Activated naive CD4-positive, alpha-beta T cell treated with anti-CD3 and anti-CD28 coated beads for 36 hours (primary cell): ENCODE results near the gene MBNL1. TPM values are rescaled to one million over a fixed set of nuclear protein-coding genes. Genes with fewer than 3 reads are reported as not detected.
A peak's percentile ranks its signal among the peaks of the same experiment; 100 is the strongest.

ENCODE experiments used
- CTCF ChIA-PET: fragments of 350-600 bp; sonication (Branson Sonifier 250); formaldehyde crosslinking; loops from one replicate; lab custom pipeline; 2021; ENCODE audit warnings: antibody characterized with exemption; lab: Charles Lee
- DNase-seq: peaks from one replicate; pipeline ENCODE4 v3.0.0-alpha.2; 2020
- H3K27ac Mint-ChIP-seq: one replicate; pipeline ENCODE4 v1.8.0; 2021; ENCODE audit warnings: mild to moderate bottlenecking, mixed read lengths
- H3K27me3 Mint-ChIP-seq: one replicate; pipeline ENCODE4 v1.8.0; 2021; ENCODE audit warnings: low read depth, mixed read lengths
- H3K36me3 Mint-ChIP-seq: one replicate; pipeline ENCODE4 v1.8.0; 2021; ENCODE audit warnings: low read depth, mixed read lengths
- H3K4me1 Mint-ChIP-seq: one replicate; pipeline ENCODE4 v1.8.0; 2021; ENCODE audit warnings: low read depth, mixed read lengths
- H3K4me3 Mint-ChIP-seq: one replicate; pipeline ENCODE4 v1.8.0; 2021; ENCODE audit warnings: mild to moderate bottlenecking, moderate library complexity, mixed read lengths
- H3K9me3 Mint-ChIP-seq: one replicate; pipeline ENCODE4 v1.8.0; 2021; ENCODE audit warnings: mixed read lengths
- intact Hi-C: fragments of 100-400 bp; cut with micrococcal nuclease; formaldehyde crosslinking; loops from one replicate; pipeline ENCODE4 v1.15.1; 2023
- total RNA-seq, 2 experiments: library from RNA; stranded (reverse); gene quantifications; one replicate each; pipeline ENCODE4 v1.2.3, GENCODE V29; 2021

Gene MBNL1
- total RNA-seq: 100 to 1,000 TPM; 387 to 391 TPM

DNA sequence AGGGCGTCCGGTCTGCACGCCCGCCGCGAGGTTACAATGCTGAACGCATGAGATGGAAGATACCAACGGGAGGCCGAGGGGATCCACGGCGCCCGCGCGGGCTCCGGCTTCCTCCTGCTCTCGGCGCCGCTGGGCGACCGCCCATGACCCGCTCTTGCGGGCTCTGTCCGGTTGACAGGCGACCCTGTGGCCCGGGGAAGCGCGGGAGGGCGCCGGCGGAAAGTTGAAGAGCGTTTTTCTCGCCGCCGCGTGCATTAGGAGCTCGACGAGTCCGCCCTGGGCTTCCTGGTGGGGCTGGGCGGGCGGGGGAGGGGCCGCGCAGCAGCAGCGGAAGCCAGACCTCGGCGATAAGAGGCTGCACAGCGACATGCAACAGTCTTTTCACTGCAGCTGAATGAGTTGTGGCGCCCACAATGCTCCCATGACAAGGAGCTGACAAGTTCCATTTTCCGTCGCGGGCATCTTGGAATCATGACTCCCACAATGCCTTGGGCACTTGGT, at the start of gene MBNL1:
TSS of gene MBNL1 (plus strand) at position 375 of the 501 bp plus-strand sequence. CDS start 31,265 bp downstream, outside the sequence.
- intact Hi-C loops: loop anchor here (1.0 to 5.0 kb wide), 5 partner anchors 10 to 1506 kb away; partner anchors contain the start of genes RAP2B and SIAH2
- CTCF ChIA-PET: interaction anchor here (1.1 to 3.0 kb wide), 5 partner anchors 24 to 85 kb away, joined by 4 to 16 read pairs (median 6); no protein-coding TSS in a partner anchor
- peak within 1 kb of the TSS; percentile 81 for H3K4me3 Mint-ChIP-seq
- DNase-seq: peak; percentile 91
- peak within 1 kb of the TSS; percentile 91 for H3K27ac Mint-ChIP-seq
- no peaks in the 10 kb centered on the region for H3K27me3 Mint-ChIP-seq
- no peaks in the 10 kb centered on the region for H3K9me3 Mint-ChIP-seq
- peaks cover 46% of the 10 kb centered on the region for H3K4me1 Mint-ChIP-seq
- H3K36me3 Mint-ChIP-seq: peaks cover 46% of the 10 kb centered on the region

DNA sequence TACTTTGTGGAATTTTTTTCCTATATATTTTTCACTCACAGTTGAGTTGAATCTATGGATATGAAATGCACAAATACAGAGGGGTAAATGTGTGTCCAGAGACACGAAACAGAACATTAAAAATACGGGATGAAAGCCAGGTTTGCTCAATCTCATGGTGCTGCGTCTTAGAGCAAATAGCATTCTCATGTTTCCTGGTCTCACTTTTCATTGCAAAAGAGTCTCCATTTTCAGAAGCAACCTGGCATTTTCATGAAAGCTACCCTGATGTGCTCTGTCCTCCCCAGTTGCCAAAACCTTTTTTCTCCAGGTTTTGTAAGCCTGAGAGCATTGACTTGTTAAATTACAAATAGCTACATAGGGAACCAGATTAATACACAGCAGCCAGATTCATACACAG, 49.5 kb upstream of the MBNL1 start:
- intact Hi-C loops: no loop called here
- H3K4me1 Mint-ChIP-seq: peaks cover 80% of the 10 kb centered on the region
- peak overlapping the region; percentile 79 for H3K4me3 Mint-ChIP-seq
- no peaks in the 10 kb centered on the region for H3K27me3 Mint-ChIP-seq
- H3K9me3 Mint-ChIP-seq: peaks cover 5% of the 10 kb centered on the region
- H3K36me3 Mint-ChIP-seq: peaks cover 8% of the 10 kb centered on the region
- peak overlapping the region; percentile 93 for H3K27ac Mint-ChIP-seq
- CTCF ChIA-PET: interaction anchor here (0.8 to 3.2 kb wide), 10 partner anchors 10 to 49 kb away, joined by 3 to 14 read pairs (median 4); no protein-coding TSS in a partner anchor
- no peak for DNase-seq

DNA sequence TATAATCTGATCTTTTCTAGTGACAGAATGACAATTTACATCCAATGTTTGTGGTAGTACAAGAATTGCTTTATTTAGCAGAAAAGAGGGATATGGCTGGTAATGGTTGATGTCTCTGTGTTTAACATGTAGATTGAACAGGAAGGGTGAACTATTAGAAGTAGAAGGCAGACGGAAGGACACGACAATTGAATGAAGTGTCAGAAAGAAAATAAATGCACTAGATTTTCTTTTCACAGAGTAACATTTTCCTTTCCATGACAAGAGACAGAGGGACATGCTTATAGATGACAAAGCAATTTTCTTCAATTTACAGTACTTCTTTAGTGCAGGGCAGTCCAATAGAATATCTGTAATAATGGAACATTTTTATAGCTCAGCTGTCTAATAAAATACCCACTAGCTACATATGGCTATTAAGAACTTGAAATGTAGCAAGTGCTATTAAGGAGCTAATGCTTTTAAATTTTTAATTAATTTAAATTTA, 48.9 kb upstream of the MBNL1 start:
- Mint-ChIP-seq H3K27ac (peak overlapping the region; percentile 93), H3K4me1 (peaks cover 79% of the 10 kb centered on the region), H3K9me3 (peaks cover 5% of the 10 kb centered on the region), H3K27me3 (no peaks in the 10 kb centered on the region), H3K4me3 (peak overlapping the region; percentile 79), H3K36me3 (peaks cover 8% of the 10 kb centered on the region)
- DNase-seq: no peak
- intact Hi-C loops: no loop called here
- CTCF ChIA-PET: interaction anchor here (0.8 to 3.2 kb wide), 9 partner anchors 9 to 48 kb away, joined by 3 to 14 read pairs (median 3); no protein-coding TSS in a partner anchor

GRCh38 chr3:152222327-152222726, 46.4 kb upstream of the MBNL1 start:
- Mint-ChIP-seq H3K27me3 (no peaks in the 10 kb centered on the region), H3K27ac (peak overlapping the region; percentile 98), H3K9me3 (peaks cover 5% of the 10 kb centered on the region), H3K4me1 (peaks cover 81% of the 10 kb centered on the region), H3K4me3 (peak overlapping the region; percentile 71), H3K36me3 (peaks cover 8% of the 10 kb centered on the region)
- CTCF ChIA-PET: interaction anchor here (1.0 to 1.1 kb wide), 2 partner anchors 8 to 39 kb away, joined by 4 to 5 read pairs; no protein-coding TSS in a partner anchor
- intact Hi-C loops: loop anchor here (1.0 kb wide), 3 partner anchors 10 to 28 kb away; no protein-coding TSS in a partner anchor
- DNase-seq: no peak

DNA sequence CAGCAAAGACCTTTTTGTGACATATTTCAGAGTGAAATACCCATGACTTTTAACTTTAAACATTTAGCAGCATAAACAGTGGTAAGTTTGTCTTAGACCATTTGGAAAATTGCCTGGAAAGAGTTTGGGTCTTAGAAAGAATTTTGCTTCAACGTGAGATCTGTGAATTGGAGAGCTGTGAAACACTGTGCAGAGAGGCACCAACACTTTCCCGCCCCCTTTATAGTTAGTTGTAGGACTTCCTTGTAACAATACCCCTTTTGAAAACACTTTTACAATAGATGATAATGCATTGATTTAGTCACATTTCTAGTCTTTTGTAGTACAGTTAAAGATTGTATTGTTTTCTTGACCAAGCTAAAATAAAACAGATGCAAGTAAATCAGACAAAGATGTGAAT, 43.5 kb upstream of the MBNL1 start:
- CTCF ChIA-PET: interaction anchor here (0.7 to 1.7 kb wide), 6 partner anchors 11 to 904 kb away, joined by 3 to 6 read pairs (median 4); no protein-coding TSS in a partner anchor
- no peaks in the 10 kb centered on the region for H3K27me3 Mint-ChIP-seq
- peaks cover 77% of the 10 kb centered on the region for H3K4me1 Mint-ChIP-seq
- no peaks in the 10 kb centered on the region for H3K36me3 Mint-ChIP-seq
- peak overlapping the region; percentile 38 for H3K27ac Mint-ChIP-seq
- intact Hi-C loops: no loop called here
- peak overlapping the region; percentile 22 for H3K4me3 Mint-ChIP-seq
- no peaks in the 10 kb centered on the region for H3K9me3 Mint-ChIP-seq
- no peak for DNase-seq

DNA sequence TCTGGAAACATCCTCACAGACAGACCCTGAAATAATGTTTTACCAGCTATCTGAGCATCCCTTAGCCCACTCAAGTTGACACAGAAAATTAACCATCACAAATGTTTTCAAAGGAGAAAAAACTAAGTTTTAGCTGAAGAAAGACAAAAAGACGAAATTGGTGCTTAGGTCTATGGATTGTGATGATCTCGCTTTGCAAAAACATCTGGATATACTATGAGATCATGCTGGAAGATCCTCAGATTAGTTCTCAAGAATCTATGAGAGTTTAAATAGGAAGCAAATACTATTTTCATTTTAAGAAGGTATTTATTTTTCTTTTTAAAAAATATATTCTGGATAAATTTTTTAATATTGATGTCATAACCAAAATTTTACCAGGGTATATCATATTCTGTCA, 42.6 kb upstream of the MBNL1 start:
- intact Hi-C loops: no loop called here
- CTCF ChIA-PET: interaction anchor here (1.1 kb wide), 1 partner anchor 23 kb away, joined by 3 read pairs; no protein-coding TSS in a partner anchor
- Mint-ChIP-seq H3K4me1 (peaks cover 79% of the 10 kb centered on the region), H3K4me3 (no peak overlapping the region), H3K36me3 (no peaks in the 10 kb centered on the region), H3K27me3 (no peaks in the 10 kb centered on the region), H3K9me3 (no peaks in the 10 kb centered on the region), H3K27ac (no peak overlapping the region)
- DNase-seq: no peak

- CTCF ChIA-PET: no interaction called here
- H3K4me3 Mint-ChIP-seq: no peak overlapping the region
- peaks cover 78% of the 10 kb centered on the region for H3K4me1 Mint-ChIP-seq
- no peak for DNase-seq
- H3K27me3 Mint-ChIP-seq: no peaks in the 10 kb centered on the region
- no peaks in the 10 kb centered on the region for H3K9me3 Mint-ChIP-seq
- no peak overlapping the region for H3K27ac Mint-ChIP-seq
- H3K36me3 Mint-ChIP-seq: no peaks in the 10 kb centered on the region
- intact Hi-C loops: no loop called here
These were observed 41.7 kb upstream of the MBNL1 start for GRCh38 chr3:152227027-152227426.

DNA sequence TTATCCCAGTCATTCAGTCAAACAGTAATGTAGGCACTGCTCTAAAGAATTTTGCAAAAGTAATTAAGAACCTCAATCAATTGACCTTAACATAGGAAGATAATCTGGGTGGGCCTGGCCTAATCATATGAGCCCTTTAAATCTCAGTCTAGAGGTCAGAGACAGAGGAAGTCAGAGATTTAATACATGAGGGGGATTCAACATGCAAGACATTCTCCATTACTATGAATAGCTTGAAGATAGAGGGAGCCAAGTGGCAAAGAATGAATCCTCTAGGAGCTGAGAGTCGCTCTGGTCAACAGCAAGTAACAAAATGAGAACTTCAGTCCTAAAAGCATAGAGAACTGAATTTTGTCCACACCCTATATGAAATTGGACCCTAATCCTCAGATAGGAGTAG, 39.0 kb upstream of the MBNL1 start:
- no peak overlapping the region for H3K4me3 Mint-ChIP-seq
- no peaks in the 10 kb centered on the region for H3K9me3 Mint-ChIP-seq
- no peak for DNase-seq
- peaks cover 79% of the 10 kb centered on the region for H3K4me1 Mint-ChIP-seq
- intact Hi-C loops: loop anchor here (1.0 kb wide), 1 partner anchor 243 kb away; no protein-coding TSS in a partner anchor
- no peaks in the 10 kb centered on the region for H3K27me3 Mint-ChIP-seq
- H3K36me3 Mint-ChIP-seq: no peaks in the 10 kb centered on the region
- CTCF ChIA-PET: no interaction called here
- H3K27ac Mint-ChIP-seq: no peak overlapping the region

DNA sequence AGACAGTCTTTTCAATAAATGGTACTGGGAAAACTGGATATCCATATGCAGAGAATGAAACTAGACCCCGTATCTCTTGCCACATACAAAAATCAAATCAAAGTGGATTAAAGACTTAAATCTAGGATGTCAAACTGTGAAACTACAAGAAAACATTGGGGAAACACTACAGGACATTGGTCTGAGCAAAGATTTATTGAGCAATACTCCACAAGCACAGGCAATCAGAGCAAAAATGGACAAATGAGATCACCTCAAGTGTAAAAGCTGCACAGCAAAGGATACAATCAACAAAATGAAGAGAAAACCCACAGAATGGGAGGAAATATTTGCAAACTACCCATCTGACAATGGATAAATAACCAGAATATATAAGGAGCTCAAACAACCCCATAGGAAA, 38.4 kb upstream of the MBNL1 start:
- Mint-ChIP-seq H3K4me3 (peak overlapping the region; percentile 62), H3K36me3 (no peaks in the 10 kb centered on the region), H3K27me3 (no peaks in the 10 kb centered on the region), H3K27ac (peak overlapping the region; percentile 80), H3K4me1 (peaks cover 78% of the 10 kb centered on the region), H3K9me3 (no peaks in the 10 kb centered on the region)
- no peak for DNase-seq
- intact Hi-C loops: no loop called here
- CTCF ChIA-PET: interaction anchor here (1.4 to 1.5 kb wide), 2 partner anchors 8 to 12 kb away, joined by 4 to 5 read pairs; no protein-coding TSS in a partner anchor

DNA sequence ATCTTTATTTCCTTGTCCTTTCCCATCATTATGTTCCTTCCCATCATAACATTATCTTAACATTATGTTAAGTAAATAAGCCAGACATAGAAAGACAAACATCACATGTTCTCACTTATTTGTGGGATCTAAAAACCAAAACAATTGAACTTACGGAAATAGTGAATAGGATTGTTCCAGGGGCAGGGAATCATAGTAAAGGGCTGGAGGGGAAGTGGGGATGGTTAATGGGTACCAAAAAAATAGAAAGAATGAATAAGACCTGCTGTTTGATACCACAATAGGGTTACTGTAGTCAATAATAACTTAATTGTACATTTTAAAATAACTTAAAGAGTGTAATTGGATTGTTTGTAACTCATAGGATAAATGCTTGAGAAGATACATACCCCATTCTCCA, 36.7 kb upstream of the MBNL1 start:
- intact Hi-C loops: loop anchor here (1.0 kb wide), 1 partner anchor 10 kb away; no protein-coding TSS in a partner anchor
- peak overlapping the region; percentile 26 for H3K4me3 Mint-ChIP-seq
- peaks cover 81% of the 10 kb centered on the region for H3K4me1 Mint-ChIP-seq
- CTCF ChIA-PET: interaction anchor here (1.3 kb wide), 1 partner anchor 25 kb away, joined by 3 read pairs; no protein-coding TSS in a partner anchor
- peak overlapping the region; percentile 94 for H3K27ac Mint-ChIP-seq
- no peaks in the 10 kb centered on the region for H3K9me3 Mint-ChIP-seq
- no peak for DNase-seq
- no peaks in the 10 kb centered on the region for H3K27me3 Mint-ChIP-seq
- peaks cover 3% of the 10 kb centered on the region for H3K36me3 Mint-ChIP-seq

DNA sequence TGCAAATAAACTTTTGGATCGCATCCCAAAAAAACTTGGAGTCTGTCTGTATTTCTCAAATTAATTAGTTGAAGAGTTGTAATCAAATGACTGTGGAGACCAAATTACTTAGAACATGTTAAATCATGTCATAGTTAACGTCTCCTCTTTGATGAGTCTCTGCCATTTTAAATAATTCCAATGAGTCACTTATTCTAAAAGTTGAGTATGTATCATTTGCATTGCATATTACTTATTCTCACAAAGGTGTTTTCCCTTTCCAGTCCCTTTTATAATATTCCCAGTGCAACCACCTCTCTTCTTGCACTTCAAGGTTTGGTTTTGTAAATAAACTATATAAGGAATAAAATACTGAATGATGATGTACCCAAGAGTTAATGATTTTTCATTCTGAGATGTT, 36.0 kb upstream of the MBNL1 start:
- Mint-ChIP-seq H3K9me3 (peaks cover 2% of the 10 kb centered on the region), H3K27ac (peak overlapping the region; percentile 94), H3K36me3 (peaks cover 5% of the 10 kb centered on the region), H3K27me3 (no peaks in the 10 kb centered on the region), H3K4me1 (peaks cover 85% of the 10 kb centered on the region), H3K4me3 (peak overlapping the region; percentile 59)
- intact Hi-C loops: loop anchor here (1.0 kb wide), 1 partner anchor 10 kb away; no protein-coding TSS in a partner anchor
- no peak for DNase-seq
- CTCF ChIA-PET: interaction anchor here (0.9 to 2.4 kb wide), 6 partner anchors 15 to 49 kb away, joined by 3 to 7 read pairs (median 4); no protein-coding TSS in a partner anchor

DNA sequence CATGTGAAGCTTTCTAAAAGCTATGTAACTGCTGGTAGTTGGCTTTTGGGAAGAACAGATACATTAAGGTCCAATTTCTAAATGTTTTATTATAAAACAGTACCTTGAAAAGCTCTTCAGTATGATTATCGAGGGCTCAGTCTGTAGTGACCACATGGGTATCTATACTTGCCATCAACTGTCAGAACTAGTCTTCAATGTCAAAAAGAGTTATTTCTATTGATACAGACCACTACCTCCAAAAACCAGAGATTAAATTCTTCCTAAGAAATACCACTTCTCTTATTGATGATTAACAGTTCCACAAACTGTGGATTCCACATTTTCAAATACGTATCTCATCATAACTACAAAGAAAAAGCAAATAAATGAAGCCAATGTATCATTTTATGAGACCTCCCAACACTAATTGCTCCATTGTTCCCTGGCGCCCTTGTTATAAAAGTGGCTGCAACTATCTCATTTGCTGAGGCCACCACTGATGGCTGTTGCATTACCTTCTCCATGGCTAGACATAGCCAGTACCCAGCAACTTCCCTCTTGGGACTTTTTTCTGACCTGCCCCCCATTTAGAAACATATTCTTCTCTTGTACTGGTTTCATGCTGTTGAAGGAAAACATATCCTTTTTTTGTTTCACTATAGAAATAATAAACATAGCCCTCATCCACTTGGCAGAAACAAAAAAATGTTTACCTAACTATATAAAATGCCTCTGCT, 33.9 kb upstream of the MBNL1 start:
- DNase-seq: no peak
- intact Hi-C loops: loop anchor here (5.0 kb wide), 1 partner anchor 108 kb away; no protein-coding TSS in a partner anchor
- peaks cover 6% of the 10 kb centered on the region for H3K36me3 Mint-ChIP-seq
- H3K4me3 Mint-ChIP-seq: peak overlapping the region; percentile 50
- peaks cover 83% of the 10 kb centered on the region for H3K4me1 Mint-ChIP-seq
- peaks cover 3% of the 10 kb centered on the region for H3K9me3 Mint-ChIP-seq
- peak overlapping the region; percentile 81 for H3K27ac Mint-ChIP-seq
- CTCF ChIA-PET: interaction anchor here (0.6 to 2.4 kb wide), 6 partner anchors 8 to 65 kb away, joined by 3 to 7 read pairs (median 4); no protein-coding TSS in a partner anchor
- H3K27me3 Mint-ChIP-seq: no peaks in the 10 kb centered on the region
